ENCODE measurements around the gene ZNF569.

- no peak for TF ChIP-seq CTCF (IDR thresholded peaks at IDR 0.05)
- no peak for TF ChIP-seq EP300 (IDR thresholded peaks at IDR 0.05)
- peak; percentile 94 to 97 (median 95) for TF ChIP-seq POLR2AphosphoS5 (IDR thresholded peaks at IDR 0.05)
These were observed 96.2 kb downstream of the ZNF569 start, which contains the start of gene ZNF527 for GRCh38 chr19:37370880-37371661.
